NB4 (cell line): Measurements from ENCODE around the gene COPS7A.
A peak's percentile ranks its signal among the peaks of the same experiment; 100 is the strongest.

Experiments used
- DNase-seq: peaks from one replicate; pipeline ENCODE4 v3.0.0; 2010; ENCODE audit warnings: low read depth
- H3K4me3 ChIP-seq: one replicate; pipeline ENCODE4 v1.5.1; 2011; ENCODE audit warnings: mild to moderate bottlenecking, low read depth, low read length, moderate library complexity
- CTCF ChIP-seq: IDR thresholded peaks from one replicate; pipeline ENCODE4 v1.5.1; 2012; ENCODE audit warnings: low read depth, low read length
- MAX ChIP-seq: IDR thresholded peaks from 2 replicates; pipeline ENCODE4 v1.6.1; 2011; ENCODE audit warnings: low read depth, low read length
- MYC ChIP-seq: IDR thresholded peaks from 2 replicates; pipeline ENCODE4 v1.6.1; 2011; ENCODE audit warnings: low read depth, low read length
- POLR2A ChIP-seq: IDR thresholded peaks from 2 replicates; pipeline ENCODE4 v1.6.1; 2011; ENCODE audit warnings: mild to moderate bottlenecking; ENCODE audit not compliant: insufficient read length; ENCODE audit errors: extremely low read depth

The COPS7A gene

GRCh38 chr12:6773590-6774351, 49.9 kb downstream of the COPS7A start:
- H3K4me3 ChIP-seq = no peak overlapping the region
- TF ChIP-seq MYC (no peak), MAX (no peak), POLR2A (no peak), CTCF (no peak)
- no peak for DNase-seq

GRCh38 chr12:6774499-6775062, 50.7 kb downstream of the COPS7A start:
- DNase-seq = no peak
- no peak for TF ChIP-seq CTCF
- TF ChIP-seq MYC = no peak
- no peak for TF ChIP-seq MAX
- no peak for TF ChIP-seq POLR2A
- H3K4me3 ChIP-seq = no peak overlapping the region

GRCh38 chr12:6775185-6776174, 51.6 kb downstream of the COPS7A start:
- TF ChIP-seq MAX = no peak
- no peak for TF ChIP-seq POLR2A
- no peak for TF ChIP-seq CTCF
- no peak for TF ChIP-seq MYC
- no peak overlapping the region for H3K4me3 ChIP-seq
- DNase-seq = no peak

GRCh38 chr12:6777386-6777785, 53.5 kb downstream of the COPS7A start:
- no peak overlapping the region for H3K4me3 ChIP-seq
- DNase-seq = no peak
- TF ChIP-seq POLR2A (no peak), CTCF (no peak), MYC (no peak), MAX (no peak)

GRCh38 chr12:6778217-6778573, 54.3 kb downstream of the COPS7A start:
- TF ChIP-seq MYC = no peak
- no peak for DNase-seq

More at GRCh38 chr12:6778217-6778573, 54.3 kb downstream of the COPS7A start:
- H3K4me3 ChIP-seq = peak overlapping the region; percentile 53
